KMS-11 (cell line): ENCODE data around the gene STK24.

ENCODE experiments used
- H2AFZ ChIP-seq: fragments of 200-600 bp; sonication (generic); 2 replicates; pipeline ENCODE4 v1.6.1; 2016; ENCODE audit warnings: antibody characterized with exemption, mixed run types, low read depth
- H3K27ac ChIP-seq: fragments of 200-600 bp; sonication (generic); 2 replicates; pipeline ENCODE4 v1.6.1; 2016; ENCODE audit warnings: mild to moderate bottlenecking, mixed run types
- H3K27me3 ChIP-seq: fragments of 200-600 bp; sonication (generic); 2 replicates; pipeline ENCODE4 v1.6.1; 2017; ENCODE audit warnings: mild to moderate bottlenecking, low read depth, mixed run types, moderate library complexity; ENCODE audit not compliant: insufficient read depth
- H3K36me3 ChIP-seq: fragments of 200-600 bp; sonication (generic); 2 replicates; pipeline ENCODE4 v1.6.1; 2017; ENCODE audit warnings: mild to moderate bottlenecking, mixed run types; ENCODE audit not compliant: insufficient read depth
- H3K4me1 ChIP-seq: fragments of 200-600 bp; sonication (generic); 2 replicates; pipeline ENCODE4 v1.6.1; 2016; ENCODE audit warnings: mild to moderate bottlenecking, low read depth, mixed run types; ENCODE audit not compliant: poor library complexity, severe bottlenecking
- H3K4me2 ChIP-seq: fragments of 200-600 bp; sonication (generic); 2 replicates; pipeline ENCODE4 v1.7.0; 2016; ENCODE audit warnings: mild to moderate bottlenecking, mixed run types
- H3K4me3 ChIP-seq: fragments of 200-600 bp; sonication (generic); IDR thresholded peaks from 2 replicates; pipeline ENCODE4 v1.6.1; 2017; ENCODE audit warnings: low read depth, low read length, mixed read lengths; ENCODE audit not compliant: insufficient read depth
- H3K79me2 ChIP-seq: fragments of 200-600 bp; sonication (generic); 2 replicates; pipeline ENCODE4 v1.6.1; 2016; ENCODE audit warnings: low read depth, mixed run types; ENCODE audit not compliant: insufficient read depth
- H3K9ac ChIP-seq: fragments of 200-600 bp; sonication (generic); 2 replicates; pipeline ENCODE4 v1.6.1; 2016; ENCODE audit warnings: mild to moderate bottlenecking, mixed run types
- H4K20me1 ChIP-seq: fragments of 200-600 bp; sonication (generic); 2 replicates; pipeline ENCODE4 v1.6.1; 2016; ENCODE audit warnings: mild to moderate bottlenecking, mixed run types; ENCODE audit not compliant: insufficient read depth
- CTCF ChIP-seq: fragments of 200-600 bp; sonication (generic); conservative IDR thresholded peaks from 2 replicates; pipeline ENCODE4 v1.6.1; 2017; ENCODE audit warnings: low read depth, mild to moderate bottlenecking, antibody characterized with exemption, low read length, moderate library complexity, mixed read lengths

The STK24 gene

GRCh38 chr13:98456413-98456845 lies 120.5 kb downstream of the STK24 start:
- Histone ChIP-seq H3K4me2 (no peak overlapping the region), H3K4me3 (no peak overlapping the region), H3K27me3 (no peaks in the 10 kb centered on the region), H3K27ac (no peak overlapping the region), H3K79me2 (no peaks in the 10 kb centered on the region), H3K36me3 (no peaks in the 10 kb centered on the region), H2AFZ (no peak overlapping the region), H3K4me1 (no peaks in the 10 kb centered on the region), H3K9ac (no peak overlapping the region), H4K20me1 (no peaks in the 10 kb centered on the region)
- TF ChIP-seq CTCF: no peak

- no peaks in the 10 kb centered on the region for H3K4me1 ChIP-seq
- H3K9ac ChIP-seq: no peak overlapping the region
- TF ChIP-seq CTCF: no peak
- no peak overlapping the region for H3K4me2 ChIP-seq
- H3K27me3 ChIP-seq: no peaks in the 10 kb centered on the region
- no peak overlapping the region for H2AFZ ChIP-seq
- no peaks in the 10 kb centered on the region for H3K79me2 ChIP-seq
- no peaks in the 10 kb centered on the region for H3K36me3 ChIP-seq
- no peak overlapping the region for H3K4me3 ChIP-seq
- H4K20me1 ChIP-seq: no peaks in the 10 kb centered on the region
- no peak overlapping the region for H3K27ac ChIP-seq
Observed at GRCh38 chr13:98454389-98454881, 122.5 kb downstream of the STK24 start.

- H3K4me3 ChIP-seq: no peak overlapping the region
- no peak for TF ChIP-seq CTCF
- no peaks in the 10 kb centered on the region for H3K79me2 ChIP-seq
- H3K4me2 ChIP-seq: no peak overlapping the region
- H3K36me3 ChIP-seq: no peaks in the 10 kb centered on the region
- H4K20me1 ChIP-seq: no peaks in the 10 kb centered on the region
- no peaks in the 10 kb centered on the region for H3K4me1 ChIP-seq
- no peak overlapping the region for H3K27ac ChIP-seq
- no peaks in the 10 kb centered on the region for H3K27me3 ChIP-seq
- H3K9ac ChIP-seq: no peak overlapping the region
- no peak overlapping the region for H2AFZ ChIP-seq
Observed at GRCh38 chr13:98452851-98453843, 123.8 kb downstream of the STK24 start.

GRCh38 chr13:98451676-98452470 lies 125.0 kb downstream of the STK24 start:
- Histone ChIP-seq H3K4me3 (no peak overlapping the region), H3K27me3 (no peaks in the 10 kb centered on the region), H3K36me3 (no peaks in the 10 kb centered on the region), H3K4me1 (no peaks in the 10 kb centered on the region), H4K20me1 (no peaks in the 10 kb centered on the region), H3K79me2 (no peaks in the 10 kb centered on the region), H3K27ac (no peak overlapping the region), H2AFZ (no peak overlapping the region), H3K4me2 (no peak overlapping the region), H3K9ac (no peak overlapping the region)
- TF ChIP-seq CTCF: no peak
